GM12878 (cell line): ENCODE measurements around the gene PIF1. TPM values are rescaled to one million over a fixed set of nuclear protein-coding genes. Genes with fewer than 3 reads are reported as not detected.

Experiments used
- ATAC-seq: fragments of 200-7000 bp; cut with Tn5 transposase; 3 replicates; pipeline ENCODE4 v1.9.1; 2020; ENCODE audit warnings: mild to moderate bottlenecking, moderate library complexity
- BruUV-seq: library from RNA; stranded (reverse); fragments of 400-500 nt; replicated peaks from 2 replicates; lab custom pipeline; 2021; lab: Mats Ljungman, UMichigan
- CTCF ChIA-PET: fragments of 300-600 bp; sonication (Branson Sonifier 250); formaldehyde crosslinking; extraction: SDS; loops from one replicate; lab custom pipeline; 2021; ENCODE audit warnings: inconsistent platforms; lab: Yijun Ruan, JAX
- POLR2A ChIA-PET: fragments of 350-600 bp; formaldehyde crosslinking; extraction: SDS; loops from one replicate; lab custom pipeline; 2021; ENCODE audit warnings: inconsistent platforms; lab: Charles Lee
- RAD21 ChIA-PET: fragments of 300-600 bp; sonication (Branson Sonifier 250); formaldehyde crosslinking; loops from one replicate; lab custom pipeline; 2023; ENCODE audit warnings: antibody characterized with exemption; ENCODE audit not compliant: unreplicated experiment; lab: Charles Lee
- SMC1A ChIA-PET: fragments of 300-600 bp; sonication (Branson Sonifier 250); formaldehyde crosslinking; loops from one replicate; lab custom pipeline; 2023; ENCODE audit not compliant: unreplicated experiment, uncharacterized antibody; lab: Charles Lee
- DNase-seq: peaks from one replicate; pipeline ENCODE4 v3.0.0-alpha.2; 2011; ENCODE audit warnings: low read depth, low spot score
- FAIRE-seq: peaks from 3 replicates; lab custom pipeline; 2011; peaks lifted over from hg19 to GRCh38; lab: Jason Lieb, UNC
- H2AFZ ChIP-seq: 2 replicates; pipeline ENCODE4 v1.6.0; 2011; ENCODE audit warnings: low read depth, low read length, control low read depth; ENCODE audit not compliant: control insufficient read depth
- H3K27ac ChIP-seq: 2 replicates; pipeline ENCODE4 v1.5.1; 2011; ENCODE audit warnings: control low read depth; ENCODE audit not compliant: control insufficient read depth, insufficient read depth
- H3K27me3 ChIP-seq, 2 experiments: replicated peaks in 1 of 2; 2 replicates each; pipeline versions ENCODE4 v1.6.0 to v1.6.1; 2011; ENCODE audit warnings: low read length in 1 of 2; ENCODE audit not compliant: control insufficient read depth in 2 of 2, insufficient read depth in 2 of 2
- H3K36me3 ChIP-seq, 2 experiments: 2 replicates each; pipeline ENCODE4 v1.5.1; 2011; ENCODE audit warnings: low read length in 1 of 2; ENCODE audit not compliant: control insufficient read depth in 2 of 2, insufficient read depth in 2 of 2
- H3K4me1 ChIP-seq: 2 replicates; pipeline ENCODE4 v1.6.1; 2011; ENCODE audit warnings: mild to moderate bottlenecking, low read length, moderate library complexity, mixed read lengths; ENCODE audit not compliant: control insufficient read depth, insufficient read depth
- H3K4me2 ChIP-seq: 2 replicates; pipeline ENCODE4 v1.6.0; 2011; ENCODE audit warnings: control low read depth; ENCODE audit not compliant: control insufficient read depth, insufficient read depth
- H3K4me3 ChIP-seq: fragments of 200-600 bp; sonication (generic); 2 replicates; pipeline ENCODE4 v1.5.1; 2016
- H3K79me2 ChIP-seq: 2 replicates; pipeline ENCODE4 v1.6.0; 2011; ENCODE audit warnings: low read length; ENCODE audit not compliant: control insufficient read depth, insufficient read depth
- H3K9ac ChIP-seq: 2 replicates; pipeline ENCODE4 v1.8.0; 2011; ENCODE audit warnings: low read length, control low read depth, mixed read lengths; ENCODE audit not compliant: control insufficient read depth, insufficient read depth
- H3K9me3 ChIP-seq: replicated peaks from 3 replicates; pipeline ENCODE4 v1.5.1; 2011; ENCODE audit warnings: mild to moderate bottlenecking, low read length; ENCODE audit not compliant: control insufficient read depth, insufficient read depth
- H4K20me1 ChIP-seq: 2 replicates; pipeline ENCODE4 v1.6.0; 2011; ENCODE audit not compliant: control insufficient read depth, insufficient read depth
- DPF2 ChIP-seq: fragments of 450-650 bp; IDR thresholded peaks from 2 replicates; pipeline ENCODE4 v1.6.1; 2017; ENCODE audit warnings: mild to moderate bottlenecking
- FOS ChIP-seq: IDR thresholded peaks from 3 replicates; pipeline ENCODE4 v1.6.1; 2011; ENCODE audit warnings: borderline replicate concordance; ENCODE audit not compliant: insufficient read length; ENCODE audit errors: extremely low read depth
- HDAC6 ChIP-seq: fragments of 200-600 bp; sonication (generic); IDR thresholded peaks from one replicate; pipeline ENCODE4 v1.8.0; 2017; ENCODE audit warnings: antibody characterized with exemption; ENCODE audit not compliant: unreplicated experiment
- IRF4 ChIP-seq: IDR thresholded peaks from 2 replicates; pipeline ENCODE4 v1.6.1; 2011; ENCODE audit warnings: low read depth, low read length
- LARP7 ChIP-seq: fragments of 450-650 bp; IDR thresholded peaks from 2 replicates; pipeline ENCODE4 v1.6.1; 2017; ENCODE audit warnings: mild to moderate bottlenecking
- NRF1 ChIP-seq: conservative IDR thresholded peaks from 2 replicates; pipeline ENCODE4 v1.6.1; 2011; ENCODE audit warnings: mild to moderate bottlenecking, low read depth, low read length, improper control_type of control experiment
- PAX5 ChIP-seq: IDR thresholded peaks from 2 replicates; pipeline ENCODE4 v1.6.1; 2011; ENCODE audit warnings: low read depth, low read length, borderline replicate concordance
- WGBS: methylation state at CpG from one replicate; pipeline ENCODE4 v1.1.6; 2016; ENCODE audit warnings: low lambda C conversion rate; ENCODE audit not compliant: insufficient replicate concordance, insufficient coverage; ENCODE audit errors: missing lambda C conversion rate; 5-methylcytosine and 5-hydroxymethylcytosine counted together
- in situ Hi-C: fragments of 300-500 bp; cut with MboI; formaldehyde crosslinking; loops from 9 replicates; pipeline ENCODE4 v1.14.3; 2018; ENCODE audit warnings: mixed read lengths
- intact Hi-C: fragments of 100-400 bp; cut with micrococcal nuclease; formaldehyde crosslinking; loops from one replicate; pipeline ENCODE4 v1.14.2; 2022; ENCODE audit not compliant: unreplicated experiment
- polyA plus RNA-seq, 11 experiments: library from polyadenylated mRNA; depleted of rRNA in 4 of 11; unstranded in 6 of 11; stranded (reverse) in 5 of 11; fragments of >200 nt; fragmentation: Nextera tagmentation in 4 of 11; fragmentation: Illumina TruSeq in 1 of 11; extraction: Ambion mirVana in 4 of 11; extraction: Trizol in 1 of 11; gene quantifications; 1 replicate in 1 of 11; 2 replicates in 10 of 11; pipeline versions ENCODE4 v1.2.1 to v1.2.3, GENCODE V29; 2011 to 2016; ENCODE audit warnings: inconsistent platforms in 2 of 11, missing spikeins in 2 of 11, low read depth in 1 of 11
- total RNA-seq, 4 experiments: library from RNA; depleted of rRNA in 3 of 4; stranded (reverse); fragments of >200 nt in 3 of 4; fragmentation: Illumina TruSeq in 1 of 4; extraction: Trizol in 1 of 4; gene quantifications; 2 replicates each; pipeline versions ENCODE4 v1.2.1 to v1.2.3, GENCODE V29; 2013 to 2021

The PIF1 gene
- total and polyA plus RNA-seq, 10 of the 15 experiments (the other 5 are each of a cell fraction or from before 2014, with no cell fraction given): 3.7 to 68.9 (median 31.1) TPM

DNA sequence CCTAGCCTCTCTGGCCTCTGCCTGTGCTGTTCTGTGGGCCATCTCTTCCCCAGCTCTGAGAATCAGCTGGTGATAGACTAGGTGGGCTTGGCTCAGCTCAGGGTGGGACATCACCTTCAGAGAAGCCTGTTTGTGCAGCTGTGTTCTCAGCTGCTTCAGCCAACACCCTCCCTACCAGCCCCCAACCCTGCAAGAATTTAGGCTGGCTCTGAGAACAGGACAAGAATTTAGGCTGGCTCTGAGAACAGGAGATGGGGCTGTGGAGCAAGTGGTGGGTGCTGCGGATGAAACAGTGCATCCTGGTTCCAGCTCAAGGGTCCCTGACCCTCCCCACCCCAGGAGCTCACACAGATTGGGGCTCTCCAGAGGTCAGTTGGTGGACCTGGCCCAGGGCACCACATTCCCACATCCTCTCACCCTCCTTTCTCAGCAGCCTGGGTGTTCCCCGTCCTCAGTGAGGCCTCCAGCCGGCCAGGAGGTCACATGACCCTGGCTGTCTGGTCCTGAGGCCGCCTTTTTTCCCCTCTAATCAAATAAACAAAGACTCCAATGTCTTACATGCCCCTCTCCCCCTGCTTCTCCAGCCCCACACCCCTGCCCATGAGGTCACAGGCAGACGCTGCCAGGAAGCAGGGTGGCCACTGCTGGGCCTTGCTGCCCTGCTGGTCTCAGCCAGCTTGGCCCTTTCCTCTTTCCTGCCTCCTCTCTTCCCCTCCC lies 31.1 kb upstream of the PIF1 start:
- ChIA-PET POLR2A (interaction anchor here (0.8 to 2.1 kb wide), 5 partner anchors 13 to 38 kb away, joined by 3 to 7 read pairs (median 3); no protein-coding TSS in a partner anchor), CTCF (interaction anchor here (1.0 to 2.4 kb wide), 3 partner anchors 20 to 46 kb away, joined by 3 to 11 read pairs (median 8); no protein-coding TSS in a partner anchor), SMC1A (interaction anchor here (0.5 to 2.1 kb wide), 8 partner anchors 8 to 46 kb away, joined by 3 to 5 read pairs (median 4); partner anchors contain the start of gene PIF1), RAD21 (interaction anchor here (0.5 to 1.4 kb wide), 4 partner anchors 22 to 50 kb away, joined by 3 to 5 read pairs (median 3); no protein-coding TSS in a partner anchor)
- 74% methylated on average over 5 of the region's 5 CpGs for WGBS
- no peak overlapping the region for H3K4me3 ChIP-seq
- peaks cover 14% of the 10 kb centered on the region for H3K79me2 ChIP-seq
- FAIRE-seq: no peak
- peaks cover 3% of the 10 kb centered on the region for H4K20me1 ChIP-seq
- H3K27me3 ChIP-seq: no peaks in the 10 kb centered on the region
- H3K36me3 ChIP-seq: peaks cover 46 to 48% of the 10 kb centered on the region in 2 experiments
- no TSS peak for BruUV-seq
- ATAC-seq: no peak
- no peak overlapping the region for H3K27ac ChIP-seq
- no peaks in the 10 kb centered on the region for H3K9me3 ChIP-seq
- no peak overlapping the region for H2AFZ ChIP-seq
- H3K9ac ChIP-seq: no peak overlapping the region
- no peaks in the 10 kb centered on the region for H3K4me1 ChIP-seq
- H3K4me2 ChIP-seq: no peak overlapping the region
- in situ Hi-C loops: no loop called here
- DNase-seq: no peak
- no peak for TF ChIP-seq IRF4
- no peak for TF ChIP-seq FOS
- no peak for TF ChIP-seq PAX5
- no peak for TF ChIP-seq DPF2
- TF ChIP-seq HDAC6: no peak
- no peak for TF ChIP-seq LARP7
- TF ChIP-seq NRF1: no peak
- TF ChIP-seq, all 136 proteins: peak for 0
- intact Hi-C loops: no loop called here
